Measurements from ENCODE around the gene CNPY2.
"Not testable (repeated sequence)": the region's sequence is repeated elsewhere in the genome, so short reads cannot be mapped to it uniquely, and the experiment has no call there.

The CNPY2 gene

GRCh38 chr12:56333679-56334489 lies 18.1 kb upstream of the CNPY2 start, which contains the start of gene PAN2:
Gene PAN2 (minus strand): TSS chr12:56334000. CDS start chr12:56333094, 906 bp downstream.
- DNase-seq (ENCODE audit: low read depth), result peak; percentile 97

DNA sequence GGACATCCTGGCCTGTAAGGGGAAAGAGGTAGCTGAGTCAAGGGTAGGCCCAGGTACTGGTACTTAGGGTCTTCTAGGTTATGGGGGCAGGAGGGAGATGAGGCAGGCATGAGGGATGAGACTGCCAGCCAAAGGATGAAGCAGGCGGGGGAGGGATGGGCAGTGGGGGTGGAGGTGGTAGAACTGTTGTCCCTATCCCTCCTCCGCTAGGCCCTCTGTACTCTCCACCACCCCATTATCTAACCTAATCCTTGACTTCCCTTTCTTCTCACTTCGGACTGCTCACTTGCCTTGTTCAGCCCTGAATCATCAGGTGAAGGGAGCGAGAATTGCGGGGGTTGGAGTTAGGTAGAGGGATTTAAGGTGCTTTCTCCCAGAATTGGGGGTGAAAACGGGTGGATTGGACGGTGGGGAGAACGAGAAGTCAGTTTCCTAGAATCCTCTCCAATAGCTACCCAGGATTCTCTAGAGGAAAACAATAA lies 17.4 kb upstream of the CNPY2 start:
- DNase-seq (ENCODE audit: low read depth), result no peak

GRCh38 chr12:56332512-56333196 lies 16.9 kb upstream of the CNPY2 start:
- DNase-seq (ENCODE audit: low read depth), result no peak

GRCh38 chr12:56330936-56331490 lies 15.2 kb upstream of the CNPY2 start:
- no peak for DNase-seq (ENCODE audit: low read depth)

- no peak for DNase-seq (ENCODE audit: low read depth)
Measured at GRCh38 chr12:56326533-56326932, 10.7 kb upstream of the CNPY2 start.

DNA sequence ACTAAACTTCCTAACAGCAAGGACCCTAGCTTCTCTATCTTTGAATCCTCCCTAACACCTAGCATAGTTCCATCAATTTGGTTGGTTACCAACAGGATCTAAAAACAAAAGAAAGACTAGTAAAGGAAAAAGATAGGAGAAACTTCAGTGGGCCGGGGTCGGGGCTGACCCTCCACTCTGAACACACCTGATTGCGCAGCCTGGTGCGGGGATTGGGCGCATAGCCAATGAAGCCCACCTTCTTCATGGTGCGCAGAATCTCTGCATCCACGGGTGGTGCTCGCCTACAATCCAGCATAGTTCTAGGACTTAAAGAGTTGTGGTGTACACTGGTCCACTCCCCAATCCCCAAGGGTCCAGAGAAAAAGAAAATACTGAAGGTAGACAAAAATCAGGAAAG lies 10.3 kb upstream of the CNPY2 start:
- DNase-seq (ENCODE audit: low read depth), result no peak

DNA sequence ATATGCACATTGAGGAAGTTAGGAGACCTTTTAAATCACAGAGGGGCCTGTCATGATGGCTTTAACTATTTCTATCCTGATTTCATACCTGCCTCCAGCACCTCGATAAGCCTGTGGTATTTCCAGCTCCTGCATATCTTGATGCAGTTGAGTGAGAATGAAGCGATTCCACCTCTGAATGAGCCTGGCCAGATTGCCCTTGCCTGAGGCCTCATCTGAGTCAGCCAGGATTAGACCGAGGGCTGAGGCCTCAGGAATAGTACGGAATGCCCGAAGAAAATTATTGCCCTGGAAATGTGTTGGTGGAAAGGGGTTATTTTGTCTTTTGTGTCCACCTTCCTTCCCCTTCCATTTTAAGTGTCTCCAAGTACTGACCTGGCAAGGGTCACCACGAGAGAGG lies 8.4 kb upstream of the CNPY2 start:
- DNase-seq (ENCODE audit: low read depth), result no peak

GRCh38 chr12:56321610-56322009 lies 5.8 kb upstream of the CNPY2 start:
- not testable (repeated sequence) for DNase-seq (ENCODE audit: low read depth)

GRCh38 chr12:56321027-56321426 lies 5.2 kb upstream of the CNPY2 start:
- no peak for DNase-seq (ENCODE audit: low read depth)

DNA sequence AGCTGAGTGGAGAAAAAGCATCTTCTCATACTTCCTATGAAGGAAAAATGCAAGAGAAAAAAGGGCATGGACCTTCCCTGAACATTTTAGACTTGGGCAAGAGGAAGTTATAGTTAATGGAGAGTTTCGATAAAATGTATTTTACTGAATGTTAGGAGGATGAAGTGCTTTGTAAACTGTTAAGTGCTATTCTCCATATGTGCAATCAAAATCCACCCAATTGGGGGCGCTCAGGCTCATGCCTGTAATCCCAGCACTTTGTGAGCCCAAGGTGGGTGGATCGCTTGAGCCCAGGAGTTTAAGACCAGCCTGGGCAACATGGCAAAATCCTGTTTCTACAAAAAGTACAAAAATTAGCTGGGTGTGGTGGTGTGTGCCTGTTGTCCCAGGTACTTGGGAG lies 1.9 kb upstream of the CNPY2 start:
- no peak for DNase-seq (ENCODE audit: low read depth)

- no peak for DNase-seq (ENCODE audit: low read depth)
Measured at GRCh38 chr12:56315249-56315621, 553 bp downstream of the CNPY2 start.

DNA sequence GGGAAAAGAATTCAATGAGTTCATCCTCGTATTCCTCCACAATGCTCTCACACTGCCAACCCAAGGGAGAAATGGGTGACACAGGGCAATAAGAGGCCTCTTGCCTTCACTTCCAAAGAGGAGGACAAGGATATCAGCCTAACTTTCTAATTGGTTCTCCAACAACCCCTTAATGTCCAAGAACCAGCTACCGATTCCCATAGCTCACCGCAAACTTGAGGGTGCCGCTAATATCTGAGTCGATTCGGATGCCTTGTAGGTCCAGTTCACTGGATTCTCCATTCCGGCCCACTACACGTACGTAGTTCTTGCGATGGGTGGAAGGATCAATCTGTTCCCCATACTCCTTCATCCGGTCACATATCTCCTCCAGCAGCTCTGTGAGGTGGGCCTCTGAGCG lies 4.8 kb downstream of the CNPY2 start:
- no peak for DNase-seq (ENCODE audit: low read depth)

DNA sequence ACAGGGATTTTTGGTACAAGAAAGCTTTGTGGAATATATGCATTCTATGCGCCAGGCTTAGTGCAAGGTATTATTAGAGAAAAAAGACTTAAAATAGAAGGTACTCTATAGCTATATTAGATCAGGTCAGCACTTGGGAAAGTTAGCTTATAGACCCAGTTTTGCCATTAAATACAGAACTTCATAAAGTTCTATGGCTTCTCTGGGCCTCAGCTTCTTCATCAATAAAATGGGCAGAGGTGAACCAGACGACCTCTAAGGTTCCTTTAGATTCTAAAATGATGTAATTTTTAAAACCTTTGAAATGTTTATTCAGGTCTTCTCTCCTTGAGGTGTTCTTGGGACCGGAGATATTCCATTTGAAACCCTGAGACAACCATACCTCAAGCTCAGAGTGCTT lies 7.1 kb downstream of the CNPY2 start:
- DNase-seq (ENCODE audit: low read depth), result no peak

- no peak for DNase-seq (ENCODE audit: low read depth)
Measured at GRCh38 chr12:56307221-56307965, 8.4 kb downstream of the CNPY2 start.

GRCh38 chr12:56304872-56305590 lies 10.8 kb downstream of the CNPY2 start:
- no peak for DNase-seq (ENCODE audit: low read depth)

- DNase-seq (ENCODE audit: low read depth), result no peak
Measured at GRCh38 chr12:56304276-56304675, 11.5 kb downstream of the CNPY2 start.

DNA sequence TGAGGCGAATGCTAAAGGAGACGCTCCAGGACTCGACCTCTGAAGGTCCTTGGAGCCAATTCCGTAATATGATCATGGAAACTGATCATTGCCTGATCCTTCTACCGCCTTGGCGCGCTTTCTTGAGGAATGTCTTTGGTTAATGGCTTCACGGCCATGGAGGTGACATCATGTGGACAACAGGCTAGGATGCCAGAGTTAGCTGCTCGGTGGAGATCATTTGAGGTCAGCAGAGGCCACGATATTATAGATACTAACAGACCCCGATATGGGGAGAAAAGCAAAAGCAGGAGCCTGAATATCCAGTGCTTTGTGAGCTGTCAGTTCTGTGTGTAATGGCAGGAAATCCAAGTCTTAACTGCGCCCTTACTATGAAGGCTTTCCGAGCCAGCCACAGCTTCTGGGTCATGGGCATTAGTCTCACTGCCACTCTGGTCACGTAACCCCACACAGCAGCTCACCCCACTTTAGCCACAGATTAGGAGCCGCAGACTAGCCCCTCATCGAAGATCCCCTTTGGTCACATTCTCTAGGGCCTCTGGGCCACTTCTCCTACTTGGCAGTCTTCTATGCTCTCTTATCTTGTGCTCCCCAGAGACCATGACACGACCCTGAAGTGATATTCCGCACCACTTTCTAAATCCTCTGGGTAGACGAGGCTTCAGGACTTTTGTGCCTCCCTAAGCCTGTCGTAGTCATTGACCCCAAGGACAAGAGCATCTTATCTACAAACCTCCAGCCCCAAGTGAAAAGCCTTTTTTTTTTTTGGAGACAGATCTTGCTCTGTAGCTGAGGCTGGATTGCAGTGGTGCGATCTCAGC lies 14.9 kb downstream of the CNPY2 start:
- no peak for DNase-seq (ENCODE audit: low read depth)

- DNase-seq (ENCODE audit: low read depth), result peak; percentile 96
Measured at GRCh38 chr12:56299853-56300643, 15.7 kb downstream of the CNPY2 start, which contains the start of gene CS. Gene CS (minus strand): TSS chr12:56300330. CDS start chr12:56300201, 129 bp downstream.

DNA sequence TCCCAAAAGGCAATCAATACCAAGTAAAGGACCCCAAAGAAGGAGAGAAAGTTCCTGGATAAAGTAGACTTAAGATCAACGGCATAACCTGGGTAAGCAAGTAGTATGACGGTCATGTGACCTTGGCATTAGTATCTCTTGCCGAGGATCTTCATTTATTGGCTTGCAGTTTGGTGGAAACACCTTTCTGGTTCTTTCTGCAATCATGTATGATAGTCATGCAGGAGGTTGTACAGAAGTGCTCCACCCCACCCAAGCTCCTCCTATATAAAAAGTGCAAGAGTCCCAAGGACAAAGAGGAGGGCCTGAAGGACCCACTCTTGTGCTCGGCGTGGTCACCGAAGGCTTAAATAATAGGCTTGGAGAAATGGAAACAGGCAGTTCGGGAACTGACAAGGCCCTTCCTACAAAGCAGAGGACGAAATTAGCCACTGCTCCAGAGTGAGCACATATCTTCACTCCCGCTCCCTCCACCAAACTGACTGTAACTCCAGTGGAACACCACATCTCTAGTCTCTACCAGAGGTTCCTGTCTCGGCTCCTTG lies 16.4 kb downstream of the CNPY2 start:
- DNase-seq (ENCODE audit: low read depth), result no peak

DNA sequence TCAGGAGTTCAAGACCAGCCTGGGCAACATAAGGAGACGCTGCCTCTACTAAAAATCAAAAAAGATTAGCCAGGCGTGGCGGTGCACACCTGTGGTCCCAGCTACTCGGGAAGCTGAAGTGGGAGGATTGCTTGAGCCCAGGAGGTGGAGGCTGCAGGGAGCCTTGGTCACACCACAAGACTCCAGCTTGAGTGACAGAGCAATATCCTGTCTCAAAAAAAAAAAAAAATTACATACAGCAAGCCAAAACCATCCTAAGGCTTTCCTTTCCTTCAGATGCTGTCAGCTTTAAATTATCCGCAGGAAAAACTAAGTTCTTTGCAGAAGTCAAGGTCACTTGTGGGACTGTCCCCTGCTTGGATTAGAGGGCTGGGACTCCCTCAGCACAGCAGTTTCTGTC lies 17.0 kb downstream of the CNPY2 start:
- no peak for DNase-seq (ENCODE audit: low read depth)
